Peyer's patch (tissue), 4 donors: ENCODE results near the gene SEMA3C. TPM values are rescaled to one million over a fixed set of nuclear protein-coding genes. Genes with fewer than 3 reads are reported as not detected.

ENCODE experiments used
- DNase-seq, 3 donors: peaks; one replicate each; pipeline ENCODE4 v3.0.0-alpha.2; 2017 to 2019
- H3K27ac ChIP-seq, 4 donors: fragments of 200-600 bp; sonication (generic); one replicate each; pipeline ENCODE4 v1.5.1; 2016 to 2019
- H3K27me3 ChIP-seq, 2 donors: fragments of 200-600 bp; sonication (generic); one replicate each; pipeline ENCODE4 v1.5.1; 2019
- H3K36me3 ChIP-seq, 3 donors: fragments of 200-600 bp; sonication (generic); one replicate each; pipeline ENCODE4 v1.5.1; 2016 to 2019
- H3K4me1 ChIP-seq, 4 donors: fragments of 200-600 bp; sonication (generic); one replicate each; pipeline ENCODE4 v1.5.1; 2016 to 2019
- H3K4me3 ChIP-seq, 4 donors: fragments of 200-600 bp; sonication (generic); 1 replicate in 3 of 4; 2 replicates in 1 of 4; pipeline ENCODE4 v1.5.1; 2016 to 2019; ENCODE audit warnings: mild to moderate bottlenecking in 1 of 4
- H3K9me3 ChIP-seq, 4 donors: fragments of 200-600 bp; sonication (generic); one replicate each; pipeline ENCODE4 v1.5.1; 2016 to 2019; ENCODE audit warnings: mild to moderate bottlenecking in 1 of 4
- POLR2A ChIP-seq, 2 donors: fragments of 450-650 bp; IDR thresholded peaks; one replicate each; pipeline ENCODE4 v1.5.1; 2017; ENCODE audit warnings: antibody characterized with exemption in 2 of 2, mild to moderate bottlenecking in 2 of 2, moderate library complexity in 2 of 2
- total RNA-seq, 4 donors: library from RNA; depleted of rRNA; stranded (reverse); fragments of >200 nt; gene quantifications; one replicate each; pipeline ENCODE4 v1.1.0, GENCODE V29; 2016
- TF ChIP-seq, protein P1 (sequence below), 6 experiments: fragments of 450-650 bp in 4 of 6; fragments of 200-600 bp in 2 of 6; sonication (generic) in 1 of 6; IDR thresholded peaks; one replicate each; pipeline ENCODE4 v1.5.1; 2017 to 2019; ENCODE audit warnings: antibody characterized with exemption in 6 of 6, mild to moderate bottlenecking in 3 of 6, moderate library complexity in 1 of 6

SEMA3C gene
- total RNA-seq, 4 donors from 2014 or later: 35.7 to 120 (median 56.4) TPM

DNA sequence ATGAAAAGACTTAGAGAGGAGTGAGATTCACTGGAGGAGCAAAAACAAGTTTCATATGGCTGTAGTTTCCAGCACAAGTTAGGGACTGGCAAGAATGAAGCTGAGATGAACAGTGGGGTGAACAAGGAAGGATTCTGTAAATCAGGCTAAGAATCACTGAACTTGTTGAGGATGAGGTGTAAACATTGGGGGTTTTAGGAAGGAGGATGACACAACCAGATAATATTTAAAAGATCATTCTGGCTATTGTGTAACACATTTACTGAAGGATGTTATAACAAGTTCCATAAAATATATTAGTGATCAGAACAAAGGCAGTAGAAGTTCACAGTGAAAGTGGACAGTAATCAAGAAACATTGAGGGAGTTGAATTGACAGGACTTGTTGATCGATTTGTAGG lies 211.5 kb downstream of the SEMA3C start:
- TF ChIP-seq, protein P1, sequence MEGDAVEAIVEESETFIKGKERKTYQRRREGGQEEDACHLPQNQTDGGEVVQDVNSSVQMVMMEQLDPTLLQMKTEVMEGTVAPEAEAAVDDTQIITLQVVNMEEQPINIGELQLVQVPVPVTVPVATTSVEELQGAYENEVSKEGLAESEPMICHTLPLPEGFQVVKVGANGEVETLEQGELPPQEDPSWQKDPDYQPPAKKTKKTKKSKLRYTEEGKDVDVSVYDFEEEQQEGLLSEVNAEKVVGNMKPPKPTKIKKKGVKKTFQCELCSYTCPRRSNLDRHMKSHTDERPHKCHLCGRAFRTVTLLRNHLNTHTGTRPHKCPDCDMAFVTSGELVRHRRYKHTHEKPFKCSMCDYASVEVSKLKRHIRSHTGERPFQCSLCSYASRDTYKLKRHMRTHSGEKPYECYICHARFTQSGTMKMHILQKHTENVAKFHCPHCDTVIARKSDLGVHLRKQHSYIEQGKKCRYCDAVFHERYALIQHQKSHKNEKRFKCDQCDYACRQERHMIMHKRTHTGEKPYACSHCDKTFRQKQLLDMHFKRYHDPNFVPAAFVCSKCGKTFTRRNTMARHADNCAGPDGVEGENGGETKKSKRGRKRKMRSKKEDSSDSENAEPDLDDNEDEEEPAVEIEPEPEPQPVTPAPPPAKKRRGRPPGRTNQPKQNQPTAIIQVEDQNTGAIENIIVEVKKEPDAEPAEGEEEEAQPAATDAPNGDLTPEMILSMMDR (IDR thresholded peaks at IDR 0.05): no peak
- TF ChIP-seq POLR2A (IDR thresholded peaks at IDR 0.05): no peak
- H3K4me1 ChIP-seq: no peaks in the 10 kb centered on the region
- H3K27me3 ChIP-seq: no peaks in the 10 kb centered on the region
- no peak for DNase-seq
- no peaks in the 10 kb centered on the region for H3K9me3 ChIP-seq
- no peak overlapping the region for H3K27ac ChIP-seq
- no peaks in the 10 kb centered on the region for H3K36me3 ChIP-seq
- no peak overlapping the region for H3K4me3 ChIP-seq

- no peak for DNase-seq
- Histone ChIP-seq H3K9me3 (no peaks in the 10 kb centered on the region), H3K27ac (no peak overlapping the region), H3K4me3 (no peak overlapping the region), H3K27me3 (no peaks in the 10 kb centered on the region), H3K36me3 (no peaks in the 10 kb centered on the region), H3K4me1 (no peaks in the 10 kb centered on the region)
- no peak for TF ChIP-seq POLR2A (IDR thresholded peaks at IDR 0.05)
- TF ChIP-seq, protein P1 (IDR thresholded peaks at IDR 0.05): no peak
Measured at GRCh38 chr7:80705130-80705781, 213.6 kb downstream of the SEMA3C start.

GRCh38 chr7:80703272-80703671 lies 215.6 kb downstream of the SEMA3C start:
- no peak for TF ChIP-seq POLR2A (IDR thresholded peaks at IDR 0.05)
- TF ChIP-seq, protein P1 (IDR thresholded peaks at IDR 0.05): no peak
- Histone ChIP-seq H3K4me3 (no peak overlapping the region), H3K9me3 (no peaks in the 10 kb centered on the region), H3K27me3 (no peaks in the 10 kb centered on the region), H3K4me1 (no peaks in the 10 kb centered on the region), H3K36me3 (no peaks in the 10 kb centered on the region), H3K27ac (no peak overlapping the region)
- no peak for DNase-seq

- no peak for DNase-seq
Measured at GRCh38 chr7:80699721-80700256, 219.1 kb downstream of the SEMA3C start.

GRCh38 chr7:80699045-80699638 lies 219.7 kb downstream of the SEMA3C start:
- H3K27ac ChIP-seq: no peak overlapping the region

More at GRCh38 chr7:80699721-80700256, 219.1 kb downstream of the SEMA3C start:
- no peak overlapping the region for H3K4me3 ChIP-seq
- H3K4me1 ChIP-seq: no peaks in the 10 kb centered on the region
- no peaks in the 10 kb centered on the region for H3K27me3 ChIP-seq
- H3K27ac ChIP-seq: no peak overlapping the region
- H3K36me3 ChIP-seq: no peaks in the 10 kb centered on the region
- TF ChIP-seq POLR2A (IDR thresholded peaks at IDR 0.05): no peak
- TF ChIP-seq, protein P1 (IDR thresholded peaks at IDR 0.05): no peak
- no peaks in the 10 kb centered on the region for H3K9me3 ChIP-seq

More at GRCh38 chr7:80699045-80699638, 219.7 kb downstream of the SEMA3C start:
- TF ChIP-seq, protein P1 (IDR thresholded peaks at IDR 0.05): peak in 5 of 6 experiments; percentile 44 to 86 (median 79)
- TF ChIP-seq POLR2A (IDR thresholded peaks at IDR 0.05): no peak
- DNase-seq: no peak
- Histone ChIP-seq H3K27me3 (no peaks in the 10 kb centered on the region), H3K36me3 (no peaks in the 10 kb centered on the region), H3K4me1 (no peaks in the 10 kb centered on the region), H3K4me3 (no peak overlapping the region), H3K9me3 (no peaks in the 10 kb centered on the region)
